ENCODE measurements around the gene SASH1.

GRCh38 chr6:148591656-148592055 is 249.0 kb downstream of the SASH1 start:
- TF ChIP-seq POLR2AphosphoS5 (IDR thresholded peaks at IDR 0.05; ENCODE audit: low read depth, low read length) (no peak), POLR2A (IDR thresholded peaks at IDR 0.05; ENCODE audit: low read depth, low read length) (no peak), TAF1 (IDR thresholded peaks at IDR 0.05; ENCODE audit: borderline replicate concordance, low read depth, low read length) (no peak)
